ENCODE results near the gene PIK3C2G. TPM values are rescaled to one million over a fixed set of nuclear protein-coding genes. Genes with fewer than 3 reads are reported as not detected.

PIK3C2G gene
- total and polyA plus RNA-seq, 2 of the 4 experiments (the other 2 are of a cell fraction) = not detected

- H2AK9ac ChIP-seq (replicated peaks; ENCODE audit: low read depth, low read length, poor library complexity) = no peak overlapping the region
- H2AK5ac ChIP-seq (ENCODE audit: low read depth, low read length) = no peak overlapping the region
- no peak overlapping the region for H2BK20ac ChIP-seq (ENCODE audit: low read depth, low read length)
- no peak overlapping the region for H3K27ac ChIP-seq (ENCODE audit: insufficient read depth, low read length)
- no peak overlapping the region for H3K18ac ChIP-seq (ENCODE audit: low read depth, low read length)
- H2AFZ ChIP-seq (replicated peaks; ENCODE audit: low read length, poor library complexity) = no peak overlapping the region
- no peak overlapping the region for H4K91ac ChIP-seq (ENCODE audit: insufficient read depth, low read depth, low read length)
- no peak overlapping the region for H4K8ac ChIP-seq (ENCODE audit: low read depth in 2 of 2, low read length in 2 of 2)
- no peaks in the 10 kb centered on the region for H3K9me1 ChIP-seq (ENCODE audit: insufficient read depth, low read length)
- H3K9ac ChIP-seq (ENCODE audit: low read depth, low read length) = no peak overlapping the region
- H3K14ac ChIP-seq (replicated peaks; ENCODE audit: low read depth, low read length) = no peak overlapping the region
- H3K4me3 ChIP-seq (ENCODE audit: insufficient read depth, low read depth, low read length) = no peak overlapping the region
- DNase-seq (no peak), ATAC-seq (ENCODE audit: low read depth) (no peak)
- no peak overlapping the region for H3K56ac ChIP-seq (ENCODE audit: extremely low read depth, insufficient read depth, low read length)
- H3K4ac ChIP-seq (ENCODE audit: low read depth, low read length) = no peak overlapping the region
- intact Hi-C loops (cut with micrococcal nuclease) = no loop called here
- H2BK15ac ChIP-seq (ENCODE audit: low read depth, low read length) = no peak overlapping the region
- H3K23ac ChIP-seq (ENCODE audit: low read depth, low read length) = no peak overlapping the region
- no CpG with 5 or more reads among the region's 2 CpGs for WGBS, 2 experiments (ENCODE audit: extremely low coverage in 2 of 2, insufficient read length in 1 of 2)
- ChIA-PET POLR2A (ENCODE audit: unreplicated experiment) (no interaction called here), CTCF (interaction anchor here (1.0 kb wide), 1 partner anchor 169 kb away, joined by 3 read pairs; no protein-coding TSS in a partner anchor)
- H4K5ac ChIP-seq (ENCODE audit: low read depth, low read length) = no peak overlapping the region
- H3K4me2 ChIP-seq (ENCODE audit: low read depth, low read length) = no peak overlapping the region
- no peak overlapping the region for H2BK5ac ChIP-seq (ENCODE audit: low read depth, low read length, poor library complexity, severe bottlenecking)
- no TSS peak for BruUV-seq (replicated peaks)
- H3K4me1 ChIP-seq (ENCODE audit: control insufficient read depth, insufficient read depth, low read length) = no peaks in the 10 kb centered on the region
- H3K36me3 ChIP-seq (ENCODE audit: control insufficient read depth, insufficient read depth, low read length) = no peaks in the 10 kb centered on the region
- H3K9me3 ChIP-seq (ENCODE audit: control insufficient read depth, insufficient read depth, low read length) = no peaks in the 10 kb centered on the region
- H3K27me3 ChIP-seq (ENCODE audit: control insufficient read depth, insufficient read depth, low read length) = no peaks in the 10 kb centered on the region
- no peaks in the 10 kb centered on the region for H4K20me1 ChIP-seq (ENCODE audit: insufficient read depth, low read length)
- TF ChIP-seq FOS (IDR thresholded peaks at IDR 0.05; ENCODE audit: low read depth, low read length) = no peak
- dilution Hi-C loops (cut with HindIII; ENCODE audit: low sequenced_read_pairs, unreplicated experiment) = no loop called here
- H3K79me1 ChIP-seq (ENCODE audit: low read depth in 1 of 2, low read length in 2 of 2) = no peaks in the 10 kb centered on the region
- H2BK120ac ChIP-seq (ENCODE audit: low read depth, low read length) = no peak overlapping the region
- in situ Hi-C loops (cut with MboI; ENCODE audit: low sequenced_read_pairs) = no loop called here
Measured at GRCh38 chr12:18414671-18415070, 153.4 kb downstream of the PIK3C2G start.

Measured in IMR-90 (cell line).